Activated CD8-positive, alpha-beta memory T cell treated with anti-CD3 and anti-CD28 coated beads, Interleukin-2, amount 10 ng/mL, durations not matched to agents 7 days and 5 days (primary cell): ENCODE measurements around the gene KCNK7. TPM values are rescaled to one million over a fixed set of nuclear protein-coding genes. Genes with fewer than 3 reads are reported as not detected.

Experiments
- ATAC-seq: fragments of 150-1000 bp; cut with Tn5 transposase; one replicate; pipeline ENCODE4 v1.10.0; 2021; ENCODE audit warnings: moderate library complexity
- CTCF ChIA-PET: fragments of 350-600 bp; sonication (Branson Sonifier 250); formaldehyde crosslinking; loops from one replicate; lab custom pipeline; 2021; ENCODE audit warnings: antibody characterized with exemption; lab: Charles Lee
- DNase-seq: peaks from one replicate; pipeline ENCODE4 v3.0.0-alpha.2; 2020
- H3K27ac Mint-ChIP-seq: one replicate; pipeline ENCODE4 v1.8.0; 2021; ENCODE audit warnings: mild to moderate bottlenecking, mixed read lengths
- H3K27me3 Mint-ChIP-seq: one replicate; pipeline ENCODE4 v1.8.0; 2021; ENCODE audit warnings: mixed read lengths
- H3K36me3 Mint-ChIP-seq: one replicate; pipeline ENCODE4 v1.8.0; 2021; ENCODE audit warnings: mild to moderate bottlenecking, mixed read lengths
- H3K4me1 Mint-ChIP-seq: one replicate; pipeline ENCODE4 v1.8.0; 2021; ENCODE audit warnings: mixed read lengths
- H3K4me3 Mint-ChIP-seq: one replicate; pipeline ENCODE4 v1.8.0; 2021; ENCODE audit warnings: mild to moderate bottlenecking, moderate library complexity, mixed read lengths
- H3K9me3 Mint-ChIP-seq: one replicate; pipeline ENCODE4 v1.8.0; 2022; ENCODE audit warnings: low read depth, mixed read lengths
- total RNA-seq, 2 experiments: library from RNA; stranded (reverse); gene quantifications; one replicate each; pipeline ENCODE4 v1.2.3, GENCODE V29; 2021

The KCNK7 gene
- total RNA-seq, 2 experiments from 2014 or later, result 0.80 to 1.1 TPM

DNA sequence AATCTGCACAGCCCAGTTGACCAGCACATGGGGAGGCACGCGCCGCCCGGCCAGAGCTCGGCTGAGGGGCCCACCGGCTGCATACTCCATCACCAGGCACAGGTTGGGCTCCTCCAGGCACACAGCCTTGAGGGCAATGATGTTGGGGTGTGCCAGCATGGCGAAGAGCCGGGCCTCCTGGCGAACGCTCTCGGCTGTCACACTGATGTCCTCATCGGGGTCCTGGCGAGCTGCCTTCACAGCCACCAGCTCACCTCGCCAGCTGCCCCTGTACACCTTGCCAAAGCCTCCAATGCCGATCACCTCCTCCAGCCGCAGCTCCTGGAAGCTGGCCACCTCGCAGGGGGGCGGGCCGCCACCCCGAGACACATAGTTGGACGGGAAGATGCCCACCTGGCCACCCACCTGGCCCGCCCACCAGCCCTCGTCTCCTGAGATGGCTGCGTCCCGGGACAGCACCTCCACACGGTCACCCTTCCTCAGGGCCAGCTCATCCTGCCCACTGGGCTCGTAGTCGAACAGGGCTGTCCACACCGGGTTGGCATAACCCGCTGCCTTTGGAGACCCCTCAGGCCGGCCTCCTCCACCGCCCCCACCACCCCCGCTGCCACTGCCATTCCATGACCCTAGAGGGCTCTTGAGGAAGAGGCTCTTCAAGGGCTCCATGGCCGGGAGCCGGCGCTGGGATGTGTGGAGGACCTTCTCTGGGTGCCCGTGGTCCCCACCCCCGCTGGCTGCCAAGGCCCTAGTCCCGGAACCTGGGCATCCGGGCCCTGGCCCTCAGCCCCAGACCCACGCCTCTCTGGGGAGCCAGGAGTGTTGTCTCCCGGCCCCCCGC is 17.7 kb upstream of the KCNK7 start:
- DNase-seq (peak; percentile 57), ATAC-seq (no peak)
- peak overlapping the region; percentile 85 for H3K4me3 Mint-ChIP-seq
- CTCF ChIA-PET, result interaction anchor here (1.1 to 4.3 kb wide), 10 partner anchors 13 to 167 kb away, joined by 3 to 34 read pairs (median 6); partner anchors contain the start of gene SIPA1
- peaks cover 18% of the 10 kb centered on the region for H3K36me3 Mint-ChIP-seq
- no peaks in the 10 kb centered on the region for H3K27me3 Mint-ChIP-seq
- peak overlapping the region; percentile 70 for H3K27ac Mint-ChIP-seq
- no peaks in the 10 kb centered on the region for H3K9me3 Mint-ChIP-seq
- peaks cover 56% of the 10 kb centered on the region for H3K4me1 Mint-ChIP-seq

- H3K27me3 Mint-ChIP-seq, result no peaks in the 10 kb centered on the region
- DNase-seq (no peak), ATAC-seq (no peak)
- H3K27ac Mint-ChIP-seq, result peak overlapping the region; percentile 70
- peaks cover 53% of the 10 kb centered on the region for H3K4me1 Mint-ChIP-seq
- CTCF ChIA-PET, result interaction anchor here (1.1 to 4.3 kb wide), 8 partner anchors 14 to 167 kb away, joined by 3 to 34 read pairs (median 4); partner anchors contain the start of gene SIPA1
- H3K36me3 Mint-ChIP-seq, result peaks cover 22% of the 10 kb centered on the region
- H3K4me3 Mint-ChIP-seq, result peak overlapping the region; percentile 85
- no peaks in the 10 kb centered on the region for H3K9me3 Mint-ChIP-seq
Observed at GRCh38 chr11:65612691-65613090, 17.1 kb upstream of the KCNK7 start.

DNA sequence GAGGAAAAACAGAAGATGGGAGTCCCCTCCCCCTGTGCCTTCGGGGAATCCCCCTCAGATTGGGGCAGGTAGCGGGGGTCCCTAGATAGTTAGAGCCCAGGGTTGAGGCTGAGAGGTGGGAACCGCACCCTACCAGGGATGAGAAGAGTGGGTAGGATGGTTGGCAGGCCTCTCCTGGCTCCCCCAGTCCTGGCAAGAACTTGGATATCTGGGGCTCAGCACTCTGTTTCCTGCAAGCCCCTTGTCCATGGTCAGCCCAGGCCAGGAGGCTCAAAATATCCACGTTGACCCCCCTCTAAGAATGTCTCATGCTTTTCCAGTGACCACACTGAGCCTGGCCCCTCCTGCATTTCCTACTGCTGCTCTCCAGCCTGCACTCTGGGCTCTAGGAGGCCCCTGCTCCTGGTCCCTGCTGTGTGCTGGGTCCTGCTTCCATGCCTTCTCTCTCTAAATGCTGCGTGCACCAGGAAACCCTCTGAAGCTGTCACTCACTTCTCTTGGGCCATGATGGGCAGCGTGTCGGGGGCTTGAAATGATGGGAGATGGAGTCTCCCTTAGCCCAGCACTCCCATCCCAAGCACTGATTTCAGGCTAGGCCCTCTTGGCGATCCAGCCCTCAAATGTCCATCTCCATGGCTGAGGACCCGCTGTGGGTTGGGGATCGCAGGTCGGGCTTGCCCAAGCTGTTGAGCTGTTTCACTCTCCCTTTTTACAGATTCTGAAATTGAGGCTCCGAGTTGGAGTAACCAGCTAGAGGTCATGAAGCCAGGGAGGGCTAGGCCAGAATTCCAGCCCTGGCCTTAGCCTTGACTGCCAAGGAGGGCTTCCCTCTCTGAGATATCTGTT is 16.4 kb upstream of the KCNK7 start:
- Mint-ChIP-seq H3K27ac (peak overlapping the region; percentile 64), H3K4me1 (peaks cover 47% of the 10 kb centered on the region), H3K4me3 (peak overlapping the region; percentile 85), H3K27me3 (no peaks in the 10 kb centered on the region), H3K36me3 (peaks cover 22% of the 10 kb centered on the region), H3K9me3 (no peaks in the 10 kb centered on the region)
- CTCF ChIA-PET, result interaction anchor here (1.1 to 4.3 kb wide), 8 partner anchors 14 to 168 kb away, joined by 3 to 34 read pairs (median 4); partner anchors contain the start of gene SIPA1
- ATAC-seq (no peak), DNase-seq (no peak)

DNA sequence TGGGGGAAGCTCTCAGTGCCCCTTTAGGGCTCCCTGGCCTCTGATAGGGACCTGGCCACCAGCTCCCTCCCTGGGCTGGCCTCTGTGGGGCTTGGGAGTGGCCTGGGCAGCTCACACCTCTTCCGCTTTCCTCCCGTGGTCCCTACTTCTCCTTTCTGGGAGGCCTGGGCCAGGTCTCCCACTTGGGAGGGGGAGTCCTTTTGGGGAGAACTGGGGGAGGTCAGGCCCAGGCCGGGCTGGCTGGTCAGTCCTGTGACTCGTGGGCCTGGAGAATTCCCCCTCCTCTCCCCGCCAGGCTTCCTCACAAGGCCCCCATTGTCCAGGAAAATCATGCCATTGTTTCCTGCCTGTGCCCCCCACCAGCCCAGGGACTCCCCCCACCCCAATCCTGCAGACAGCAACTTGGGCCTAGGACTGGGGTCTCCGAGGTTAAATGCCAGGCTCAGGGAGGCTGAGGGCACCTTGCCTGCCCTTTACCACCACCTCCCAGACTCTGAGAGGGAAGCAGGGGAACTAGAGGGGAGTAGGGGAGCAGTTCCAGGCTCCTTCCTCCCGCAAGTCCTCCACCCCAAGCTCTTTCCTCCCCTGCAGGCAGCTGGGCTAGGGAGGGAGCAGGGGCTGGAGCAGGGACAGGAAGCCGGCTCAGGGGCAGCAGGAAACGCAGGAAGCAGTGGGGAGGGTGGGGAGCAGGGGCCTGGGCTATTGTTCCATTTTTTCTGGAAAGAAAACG is 15.6 kb upstream of the KCNK7 start:
- DNase-seq, result no peak
- Mint-ChIP-seq H3K36me3 (peaks cover 18% of the 10 kb centered on the region), H3K27me3 (no peaks in the 10 kb centered on the region), H3K4me1 (peaks cover 40% of the 10 kb centered on the region), H3K9me3 (no peaks in the 10 kb centered on the region), H3K27ac (peak overlapping the region; percentile 73), H3K4me3 (no peak overlapping the region)
- no peak for ATAC-seq
- CTCF ChIA-PET, result interaction anchor here (0.8 to 4.3 kb wide), 5 partner anchors 16 to 24 kb away, joined by 3 to 26 read pairs (median 3); partner anchors contain the start of gene KCNK7

GRCh38 chr11:65610404-65610803 is 14.8 kb upstream of the KCNK7 start:
- Mint-ChIP-seq H3K27ac (peak overlapping the region; percentile 20), H3K9me3 (no peaks in the 10 kb centered on the region), H3K4me1 (peaks cover 40% of the 10 kb centered on the region), H3K27me3 (no peaks in the 10 kb centered on the region), H3K36me3 (peaks cover 21% of the 10 kb centered on the region), H3K4me3 (no peak overlapping the region)
- CTCF ChIA-PET, result interaction anchor here (0.8 to 4.5 kb wide), 6 partner anchors 15 to 70 kb away, joined by 3 to 20 read pairs (median 3); partner anchors contain the start of genes FAM89B and KCNK7
- no peak for DNase-seq
- no peak for ATAC-seq

GRCh38 chr11:65609665-65610064 is 14.1 kb upstream of the KCNK7 start:
- H3K9me3 Mint-ChIP-seq, result no peaks in the 10 kb centered on the region
- peaks cover 21% of the 10 kb centered on the region for H3K36me3 Mint-ChIP-seq
- DNase-seq (no peak), ATAC-seq (no peak)
- no peaks in the 10 kb centered on the region for H3K27me3 Mint-ChIP-seq
- H3K27ac Mint-ChIP-seq, result peak overlapping the region; percentile 33
- peaks cover 40% of the 10 kb centered on the region for H3K4me1 Mint-ChIP-seq
- CTCF ChIA-PET, result interaction anchor here (1.1 to 4.5 kb wide), 4 partner anchors 14 to 69 kb away, joined by 3 to 20 read pairs (median 9); partner anchors contain the start of genes FAM89B and KCNK7
- H3K4me3 Mint-ChIP-seq, result no peak overlapping the region

GRCh38 chr11:65609229-65609628 is 13.6 kb upstream of the KCNK7 start:
- no peaks in the 10 kb centered on the region for H3K27me3 Mint-ChIP-seq
- H3K27ac Mint-ChIP-seq, result peak overlapping the region; percentile 33
- DNase-seq, result no peak
- H3K36me3 Mint-ChIP-seq, result peaks cover 21% of the 10 kb centered on the region
- no peak for ATAC-seq
- H3K4me3 Mint-ChIP-seq, result no peak overlapping the region
- H3K9me3 Mint-ChIP-seq, result no peaks in the 10 kb centered on the region
- H3K4me1 Mint-ChIP-seq, result peaks cover 40% of the 10 kb centered on the region
- CTCF ChIA-PET, result interaction anchor here (1.0 to 4.5 kb wide), 5 partner anchors 16 to 102 kb away, joined by 3 to 20 read pairs (median 13); partner anchors contain the start of gene FAM89B

DNA sequence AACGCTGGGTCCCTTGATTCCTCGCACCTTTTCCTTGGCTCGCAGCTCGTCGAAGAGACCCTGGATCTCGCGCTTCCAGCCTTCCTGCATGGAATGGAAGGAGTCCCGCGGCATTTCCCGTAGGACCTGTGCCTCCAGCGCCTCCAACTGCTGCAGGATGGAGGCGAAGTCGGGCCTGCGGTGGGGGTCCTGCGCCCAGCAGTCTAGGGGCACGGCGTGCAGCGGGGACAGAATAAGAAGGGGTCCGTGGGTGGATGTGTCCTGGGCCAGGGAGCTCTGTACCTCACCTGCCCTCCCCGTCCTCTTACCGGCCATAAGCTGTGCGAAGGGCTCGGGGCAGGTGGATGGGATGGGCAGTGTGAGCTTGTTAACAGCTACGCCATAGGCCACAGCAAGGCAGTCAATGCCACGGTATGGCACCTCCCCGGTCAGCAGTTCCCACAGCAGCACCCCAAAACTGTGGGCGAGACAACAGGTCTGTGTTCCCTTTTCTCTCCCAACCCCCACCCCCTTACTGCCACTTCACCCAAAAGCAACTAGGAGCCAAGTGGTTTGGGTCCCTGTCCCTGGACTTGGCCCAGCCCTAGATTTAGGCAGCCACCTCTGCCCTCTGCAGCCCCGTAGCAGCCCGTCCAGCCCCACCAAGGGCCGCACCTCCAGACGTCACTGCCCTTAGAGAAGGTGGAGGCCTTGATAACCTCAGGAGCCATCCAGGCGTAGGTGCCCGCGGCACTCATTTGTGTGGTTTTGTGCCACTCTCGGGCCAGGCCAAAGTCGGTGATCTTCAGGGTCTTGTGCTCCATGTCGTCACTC is 12.2 kb upstream of the KCNK7 start:
- ATAC-seq (no peak), DNase-seq (no peak)
- no peak overlapping the region for H3K27ac Mint-ChIP-seq
- H3K4me3 Mint-ChIP-seq, result no peak overlapping the region
- peaks cover 35% of the 10 kb centered on the region for H3K4me1 Mint-ChIP-seq
- no peaks in the 10 kb centered on the region for H3K27me3 Mint-ChIP-seq
- CTCF ChIA-PET, result interaction anchor here (2.2 to 4.5 kb wide), 3 partner anchors 14 to 67 kb away, joined by 10 to 15 read pairs (median 13); no protein-coding TSS in a partner anchor
- H3K9me3 Mint-ChIP-seq, result no peaks in the 10 kb centered on the region
- peaks cover 24% of the 10 kb centered on the region for H3K36me3 Mint-ChIP-seq

GRCh38 chr11:65606876-65607613 is 11.4 kb upstream of the KCNK7 start:
- peaks cover 21% of the 10 kb centered on the region for H3K36me3 Mint-ChIP-seq
- CTCF ChIA-PET, result interaction anchor here (0.5 to 4.5 kb wide), 5 partner anchors 10 to 66 kb away, joined by 3 to 15 read pairs (median 10); no protein-coding TSS in a partner anchor
- no peak for ATAC-seq
- no peaks in the 10 kb centered on the region for H3K9me3 Mint-ChIP-seq
- peaks cover 27% of the 10 kb centered on the region for H3K4me1 Mint-ChIP-seq
- DNase-seq, result no peak
- H3K27me3 Mint-ChIP-seq, result no peaks in the 10 kb centered on the region
- no peak overlapping the region for H3K27ac Mint-ChIP-seq
- no peak overlapping the region for H3K4me3 Mint-ChIP-seq

- no peak overlapping the region for H3K27ac Mint-ChIP-seq
- no peak for ATAC-seq
- peaks cover 5% of the 10 kb centered on the region for H3K4me1 Mint-ChIP-seq
- H3K27me3 Mint-ChIP-seq, result no peaks in the 10 kb centered on the region
- H3K36me3 Mint-ChIP-seq, result peaks cover 16% of the 10 kb centered on the region
- H3K4me3 Mint-ChIP-seq, result no peak overlapping the region
- no peak for DNase-seq
- H3K9me3 Mint-ChIP-seq, result no peaks in the 10 kb centered on the region
- CTCF ChIA-PET, result interaction anchor here (1.1 to 2.6 kb wide), 5 partner anchors 10 to 64 kb away, joined by 3 to 11 read pairs (median 6); no protein-coding TSS in a partner anchor
Observed at GRCh38 chr11:65604258-65604657, 8.7 kb upstream of the KCNK7 start.

DNA sequence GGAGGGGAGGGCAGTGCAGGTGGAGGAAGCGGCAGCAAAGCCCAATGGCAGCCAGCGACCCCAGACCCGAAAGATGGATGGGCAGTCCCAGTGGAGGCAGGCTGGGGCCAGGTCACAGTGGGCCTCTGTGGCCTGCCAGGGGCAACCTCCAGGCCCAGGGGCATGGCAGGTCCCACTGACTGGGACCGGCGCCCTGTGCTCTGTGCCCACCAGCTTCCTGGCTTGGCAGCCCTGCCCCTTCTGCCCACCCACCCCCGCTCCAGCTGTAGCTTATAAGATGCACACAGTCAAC is 4.3 kb upstream of the KCNK7 start:
- Mint-ChIP-seq H3K27ac (no peak overlapping the region), H3K9me3 (no peaks in the 10 kb centered on the region), H3K4me1 (peaks cover 10% of the 10 kb centered on the region), H3K36me3 (peaks cover 3% of the 10 kb centered on the region), H3K4me3 (no peak overlapping the region), H3K27me3 (no peaks in the 10 kb centered on the region)
- DNase-seq (no peak), ATAC-seq (no peak)
- CTCF ChIA-PET, result no interaction called here
